K562 (cell line): Measurements from ENCODE around the gene GCHFR. TPM values are rescaled to one million over a fixed set of nuclear protein-coding genes. Genes with fewer than 3 reads are reported as not detected.

Experiments used
- ATAC-seq: fragments of 200-7000 bp; cut with Tn5 transposase; 3 replicates; pipeline ENCODE4 v1.9.1; 2020; ENCODE audit warnings: moderate library complexity
- BruUV-seq: library from RNA; stranded (reverse); fragments of 400-500 nt; replicated peaks from 2 replicates; lab custom pipeline; 2021; lab: Mats Ljungman, UMichigan
- CTCF ChIA-PET: fragments of 300-600 bp; formaldehyde crosslinking; extraction: SDS; loops from one replicate; lab custom pipeline; 2021; ENCODE audit warnings: low intra/inter-chr PET ratio; lab: Yijun Ruan, JAX
- POLR2A ChIA-PET: fragments of 300-600, 350-650 bp; sonication (Branson Sonifier 250); formaldehyde crosslinking; extraction: SDS; loops from one replicate; lab custom pipeline; 2021; ENCODE audit warnings: antibody characterized with exemption, inconsistent platforms; lab: Yijun Ruan, JAX
- DNase-seq, 4 experiments: peaks; one replicate each; pipeline versions ENCODE4 v3.0.0 to v3.0.0-alpha.2; 2011 to 2018; ENCODE audit warnings: low spot score in 3 of 4, mixed read lengths in 3 of 4; ENCODE audit errors: extremely low read depth in 1 of 4
- FAIRE-seq: peaks from 2 replicates; lab custom pipeline; 2011; peaks lifted over from hg19 to GRCh38; lab: Jason Lieb, UNC
- H2AFZ ChIP-seq: 2 replicates; pipeline ENCODE4 v1.6.0; 2011; ENCODE audit warnings: low read depth, low read length, control low read depth, inconsistent platforms
- H3K27ac ChIP-seq: fragments of 200-600 bp; 3 replicates; pipeline ENCODE4 v1.8.0; 2011; ENCODE audit warnings: low read depth, mild to moderate bottlenecking, control low read depth, inconsistent platforms, low read length, moderate library complexity, mixed read lengths; ENCODE audit errors: extremely low read depth
- H3K27me3 ChIP-seq, 2 experiments: fragments of 300-600 bp in 1 of 2; 2 replicates in 1 of 2; 3 replicates in 1 of 2; pipeline versions ENCODE4 v1.6.0 to v1.8.0; 2011; ENCODE audit warnings: inconsistent platforms in 2 of 2, low read length in 2 of 2, mild to moderate bottlenecking in 1 of 2, mixed read lengths in 1 of 2, moderate library complexity in 1 of 2; ENCODE audit not compliant: control insufficient read depth in 2 of 2, insufficient read depth in 2 of 2
- H3K36me3 ChIP-seq: fragments of 300-600 bp; 3 replicates; pipeline ENCODE4 v1.8.0; 2011; ENCODE audit warnings: mild to moderate bottlenecking, low read length, inconsistent platforms; ENCODE audit not compliant: control insufficient read depth, insufficient read depth
- H3K4me1 ChIP-seq, 2 experiments: fragments of 200-600 bp in 1 of 2; replicated peaks in 1 of 2; 2 replicates in 1 of 2; 3 replicates in 1 of 2; pipeline versions ENCODE4 v1.5.1 to v1.8.0; 2011; ENCODE audit warnings: inconsistent platforms in 2 of 2, low read length in 2 of 2, mild to moderate bottlenecking in 1 of 2, mixed read lengths in 1 of 2, moderate library complexity in 1 of 2; ENCODE audit not compliant: control insufficient read depth in 2 of 2, insufficient read depth in 2 of 2
- H3K4me2 ChIP-seq: 2 replicates; pipeline ENCODE4 v1.6.1; 2011; ENCODE audit warnings: low read length, control low read depth, inconsistent platforms, mixed read lengths; ENCODE audit not compliant: insufficient read depth
- H3K4me3 ChIP-seq: fragments of 200-600 bp; sonication (generic), shearing (Covaris generic); 2 replicates; pipeline ENCODE4 v1.5.1; 2016; ENCODE audit warnings: control low read depth, inconsistent platforms
- H3K79me2 ChIP-seq: fragments of 200-600 bp; 3 replicates; pipeline ENCODE4 v1.8.0; 2011; ENCODE audit warnings: low read length, inconsistent platforms; ENCODE audit not compliant: control insufficient read depth, insufficient read depth
- H3K9ac ChIP-seq, 2 experiments: 2 replicates each; pipeline versions ENCODE4 v1.6.0 to v1.6.1; 2011; ENCODE audit warnings: low read depth in 2 of 2, low read length in 2 of 2, control low read depth in 1 of 2, inconsistent platforms in 1 of 2, mild to moderate bottlenecking in 1 of 2, mixed read lengths in 1 of 2; ENCODE audit not compliant: insufficient read depth in 1 of 2
- H3K9me1 ChIP-seq: one replicate; pipeline ENCODE4 v1.6.0; 2011; ENCODE audit warnings: inconsistent platforms, mild to moderate bottlenecking, low read length, moderate library complexity; ENCODE audit not compliant: control insufficient read depth, insufficient read depth
- H3K9me3 ChIP-seq: replicated peaks from 2 replicates; pipeline ENCODE4 v1.5.1; 2011; ENCODE audit warnings: low read depth, low read length, inconsistent platforms; ENCODE audit not compliant: control insufficient read depth, insufficient read depth
- H4K20me1 ChIP-seq: replicated peaks from 2 replicates; pipeline ENCODE4 v1.6.1; 2011; ENCODE audit warnings: low read length, inconsistent platforms, mixed read lengths; ENCODE audit not compliant: control insufficient read depth, insufficient read depth
- ARID2 ChIP-seq: fragments of 450-650 bp; IDR thresholded peaks from 2 replicates; pipeline ENCODE4 v1.6.1; 2017; ENCODE audit warnings: antibody characterized with exemption, mild to moderate bottlenecking
- COPS2 ChIP-seq: fragments of 450-650 bp; conservative IDR thresholded peaks from 2 replicates; pipeline ENCODE4 v1.6.1; 2016; ENCODE audit warnings: mild to moderate bottlenecking, moderate library complexity
- JUNB ChIP-seq: fragments of 450-650 bp; formaldehyde crosslinking; conservative IDR thresholded peaks from 2 replicates; pipeline ENCODE4 v1.4.0; 2020; ENCODE audit warnings: mild to moderate bottlenecking
- MCM3 ChIP-seq: fragments of 450-650 bp; IDR thresholded peaks from 2 replicates; pipeline ENCODE4 v1.6.1; 2016
- MCM5 ChIP-seq: fragments of 450-650 bp; IDR thresholded peaks from 2 replicates; pipeline ENCODE4 v1.6.1; 2016; ENCODE audit warnings: low read depth
- MECOM ChIP-seq: fragments of 250-450 bp; sonication (Bioruptor Pico); IDR thresholded peaks from 2 replicates; pipeline ENCODE4 v1.8.0; 2022; ENCODE audit warnings: inconsistent platforms
- MXI1 ChIP-seq: IDR thresholded peaks from 2 replicates; pipeline ENCODE4 v1.6.1; 2011; ENCODE audit warnings: low read depth, mild to moderate bottlenecking, improper control_type of control experiment, low read length
- SMC3 ChIP-seq: conservative IDR thresholded peaks from 2 replicates; pipeline ENCODE4 v1.6.1; 2011; ENCODE audit warnings: low read depth, low read length, improper control_type of control experiment; ENCODE audit not compliant: insufficient read depth
- STAT5B ChIP-seq: fragments of 250-450 bp; sonication (Bioruptor Pico); IDR thresholded peaks from 2 replicates; pipeline ENCODE4 v1.8.0; 2021; ENCODE audit warnings: mild to moderate bottlenecking, inconsistent platforms
- XRCC4 ChIP-seq: IDR thresholded peaks from one replicate; pipeline ENCODE4 v1.6.1; 2011; ENCODE audit not compliant: insufficient read depth, insufficient read length; ENCODE audit errors: extremely low read depth
- WGBS: fragments of 100-300 bp; shearing (Covaris generic); methylation state at CpG from one replicate; pipeline ENCODE4 v1.1.6; 2016; ENCODE audit warnings: low coverage, mixed read lengths; ENCODE audit not compliant: insufficient coverage; ENCODE audit errors: missing lambda C conversion rate; 5-methylcytosine and 5-hydroxymethylcytosine counted together
- in situ Hi-C: fragments of 300-500 bp; cut with MboI; formaldehyde crosslinking; loops from 4 replicates; pipeline ENCODE4 v1.15.0; 2018; ENCODE audit warnings: inconsistent platforms, mixed read lengths
- intact Hi-C: fragments of 100-400 bp; cut with micrococcal nuclease; formaldehyde crosslinking; loops from 2 replicates; pipeline ENCODE4 v1.14.2; 2022
- polyA plus RNA-seq, 8 experiments: library from polyadenylated mRNA; depleted of rRNA in 4 of 8; stranded (reverse) in 5 of 8; unstranded in 3 of 8; fragments of >200 nt; fragmentation: Nextera tagmentation in 2 of 8; fragmentation: Illumina TruSeq in 1 of 8; extraction: Ambion mirVana in 2 of 8; extraction: Trizol in 1 of 8; gene quantifications; 2 replicates each; pipeline versions ENCODE4 v1.2.1 to v1.2.3, GENCODE V29; 2011 to 2014; ENCODE audit warnings: inconsistent platforms in 1 of 8, missing spikeins in 1 of 8
- total RNA-seq, 7 experiments: library from RNA; depleted of rRNA in 6 of 7; stranded (reverse); fragments of >200 nt in 6 of 7; fragmentation: Illumina TruSeq in 2 of 7; extraction: Trizol in 2 of 7; gene quantifications; 2 replicates each; pipeline versions ENCODE4 v1.2.1 to v1.2.3, GENCODE V29; 2011 to 2021; ENCODE audit warnings: low replicate concordance in 1 of 7
- TF ChIP-seq, protein P1 (sequence below): sonication (generic); formaldehyde crosslinking; IDR thresholded peaks from 2 replicates; pipeline ENCODE4 v1.8.1; 2023; ENCODE audit warnings: mild to moderate bottlenecking, missing genetic modification reagents
- TF ChIP-seq, protein P2 (sequence below): fragments of 450-650 bp; IDR thresholded peaks from 2 replicates; pipeline ENCODE4 v1.6.1; 2014; ENCODE audit warnings: low read depth, mild to moderate bottlenecking, moderate library complexity, borderline replicate concordance

Gene GCHFR
- total and polyA plus RNA-seq, 9 of the 15 experiments (the other 6 are each of a cell fraction or from before 2014, with no cell fraction given), result 8.7 to 83.5 (median 20.8) TPM

GRCh38 chr15:40721701-40722100 lies 42.2 kb upstream of the GCHFR start (continued):
- TF ChIP-seq, protein P1, sequence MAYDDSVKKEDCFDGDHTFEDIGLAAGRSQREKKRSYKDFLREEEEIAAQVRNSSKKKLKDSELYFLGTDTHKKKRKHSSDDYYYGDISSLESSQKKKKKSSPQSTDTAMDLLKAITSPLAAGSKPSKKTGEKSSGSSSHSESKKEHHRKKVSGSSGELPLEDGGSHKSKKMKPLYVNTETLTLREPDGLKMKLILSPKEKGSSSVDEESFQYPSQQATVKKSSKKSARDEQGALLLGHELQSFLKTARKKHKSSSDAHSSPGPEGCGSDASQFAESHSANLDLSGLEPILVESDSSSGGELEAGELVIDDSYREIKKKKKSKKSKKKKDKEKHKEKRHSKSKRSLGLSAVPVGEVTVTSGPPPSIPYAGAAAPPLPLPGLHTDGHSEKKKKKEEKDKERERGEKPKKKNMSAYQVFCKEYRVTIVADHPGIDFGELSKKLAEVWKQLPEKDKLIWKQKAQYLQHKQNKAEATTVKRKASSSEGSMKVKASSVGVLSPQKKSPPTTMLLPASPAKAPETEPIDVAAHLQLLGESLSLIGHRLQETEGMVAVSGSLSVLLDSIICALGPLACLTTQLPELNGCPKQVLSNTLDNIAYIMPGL (CRISPR knock-in tag), result no peak
- no peak for TF ChIP-seq XRCC4

DNA sequence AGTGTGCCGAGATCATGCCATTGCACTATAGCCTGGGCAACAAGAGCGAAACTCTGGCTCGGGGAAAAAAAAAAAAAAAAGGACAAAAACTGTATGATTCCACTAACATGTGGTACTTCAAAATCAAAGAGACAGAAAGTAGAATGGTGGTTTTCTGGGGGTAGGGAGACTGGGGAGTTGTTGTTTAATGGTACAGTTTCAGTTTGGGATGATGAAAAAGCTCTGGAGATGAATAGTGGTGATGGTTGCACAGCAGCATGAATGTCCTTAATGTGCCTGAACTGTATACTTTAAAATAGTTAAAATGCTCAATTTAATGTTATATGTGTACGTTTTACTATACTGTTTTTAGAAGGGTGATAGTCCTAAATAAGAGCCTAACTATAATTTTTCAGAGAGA lies 41.5 kb upstream of the GCHFR start:
- Histone ChIP-seq H3K27ac (no peak overlapping the region), H3K79me2 (no peaks in the 10 kb centered on the region), H3K36me3 (peaks cover 69% of the 10 kb centered on the region), H3K4me2 (no peak overlapping the region), H3K9ac (no peak overlapping the region), H3K27me3 (no peaks in the 10 kb centered on the region), H2AFZ (no peak overlapping the region), H3K4me3 (no peak overlapping the region), H3K4me1 (0 out of 5 replicates have a peak, but pooled peaks cover 0 to 4% of the 10 kb centered on the region in 2 experiments), H3K9me3 (no peaks in the 10 kb centered on the region), H3K9me1 (no peaks in the 10 kb centered on the region), H4K20me1 (no peaks in the 10 kb centered on the region)
- in situ Hi-C loops (no loop called here), intact Hi-C loops (no loop called here)
- no TSS peak for BruUV-seq
- CTCF ChIA-PET, result no interaction called here
- no peak for DNase-seq
- no peak for TF ChIP-seq MECOM
- no peak for TF ChIP-seq SMC3
- no peak for TF ChIP-seq STAT5B
- TF ChIP-seq MCM3, result no peak
- TF ChIP-seq JUNB (CRISPR knock-in tag), result no peak
- TF ChIP-seq MCM5, result no peak
- TF ChIP-seq, protein P2, sequence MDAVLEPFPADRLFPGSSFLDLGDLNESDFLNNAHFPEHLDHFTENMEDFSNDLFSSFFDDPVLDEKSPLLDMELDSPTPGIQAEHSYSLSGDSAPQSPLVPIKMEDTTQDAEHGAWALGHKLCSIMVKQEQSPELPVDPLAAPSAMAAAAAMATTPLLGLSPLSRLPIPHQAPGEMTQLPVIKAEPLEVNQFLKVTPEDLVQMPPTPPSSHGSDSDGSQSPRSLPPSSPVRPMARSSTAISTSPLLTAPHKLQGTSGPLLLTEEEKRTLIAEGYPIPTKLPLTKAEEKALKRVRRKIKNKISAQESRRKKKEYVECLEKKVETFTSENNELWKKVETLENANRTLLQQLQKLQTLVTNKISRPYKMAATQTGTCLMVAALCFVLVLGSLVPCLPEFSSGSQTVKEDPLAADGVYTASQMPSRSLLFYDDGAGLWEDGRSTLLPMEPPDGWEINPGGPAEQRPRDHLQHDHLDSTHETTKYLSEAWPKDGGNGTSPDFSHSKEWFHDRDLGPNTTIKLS, result no peak
- TF ChIP-seq ARID2, result no peak
- no peak for TF ChIP-seq COPS2
- no peak for TF ChIP-seq MXI1
- no peak for ATAC-seq
- WGBS, result 88% methylated on average over 2 of the region's 4 CpGs
- POLR2A ChIA-PET, result interaction anchor here (0.9 to 1.2 kb wide), 2 partner anchors 15 to 133 kb away, joined by 3 to 4 read pairs; no protein-coding TSS in a partner anchor
- no peak for FAIRE-seq
